DMS 273 (cell line): ENCODE data around the gene SEC14L5.

ENCODE experiments used
- DNase-seq: peaks from one replicate; lab custom pipeline; 2025; ENCODE audit not compliant: unreplicated experiment; lab: John Stamatoyannopoulos, UW

SEC14L5 gene

DNA sequence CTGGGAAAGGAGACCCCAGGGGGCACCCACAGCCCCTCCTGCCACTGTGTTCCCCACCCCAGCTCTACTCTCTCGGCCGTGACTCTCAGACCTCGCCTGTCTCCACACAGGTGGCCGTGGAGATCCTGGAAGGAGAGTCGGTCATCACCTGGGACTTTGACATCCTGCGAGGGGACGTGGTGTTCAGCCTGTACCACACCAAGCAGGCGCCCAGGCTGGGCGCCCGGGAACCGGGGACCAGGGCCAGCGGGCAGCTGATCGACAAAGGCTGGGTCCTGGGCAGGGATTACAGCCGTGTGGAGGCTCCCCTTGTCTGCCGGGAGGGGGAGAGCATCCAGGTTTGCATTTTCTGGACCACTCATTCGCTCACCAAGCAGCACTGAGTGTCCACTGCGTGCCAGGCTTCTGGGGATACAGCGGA is 50.2 kb downstream of the SEC14L5 start:
- DNase-seq: no peak

DNA sequence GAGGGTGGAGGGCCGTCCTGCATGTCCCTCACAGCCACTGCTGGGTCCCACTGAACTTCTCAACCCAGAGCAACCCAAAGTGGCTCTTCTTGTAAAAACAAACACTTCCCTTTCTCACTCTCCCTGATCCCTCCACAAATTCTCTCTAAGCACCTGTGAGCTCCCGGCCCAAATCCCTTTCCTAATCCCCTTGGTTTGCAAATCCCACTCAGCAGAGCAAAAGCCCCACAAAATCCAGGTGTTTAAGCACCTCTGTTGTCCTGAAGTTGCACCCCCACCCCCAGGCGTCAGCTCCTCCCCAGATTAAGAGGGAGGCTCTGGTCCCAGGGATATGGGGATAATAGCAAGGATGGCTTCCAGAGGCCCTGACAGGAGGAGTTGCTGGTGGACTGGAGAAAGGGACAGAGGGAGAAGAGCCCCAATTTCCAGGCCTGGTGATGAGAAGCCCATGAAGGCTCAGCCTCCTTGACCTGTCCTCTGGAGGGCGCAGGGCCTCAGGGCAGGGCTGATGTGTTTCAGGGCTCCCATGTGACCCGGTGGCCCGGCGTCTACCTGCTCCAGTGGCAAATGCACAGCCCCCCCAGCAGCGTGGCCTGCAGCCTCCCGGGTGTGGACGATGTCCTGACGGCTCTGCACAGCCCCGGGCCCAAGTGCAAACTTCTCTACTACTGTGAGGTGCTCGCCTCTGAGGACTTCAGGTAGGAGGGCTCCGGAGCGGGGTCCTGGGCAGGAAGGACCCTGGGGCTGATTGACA is 52.6 kb downstream of the SEC14L5 start:
- DNase-seq: no peak

DNA sequence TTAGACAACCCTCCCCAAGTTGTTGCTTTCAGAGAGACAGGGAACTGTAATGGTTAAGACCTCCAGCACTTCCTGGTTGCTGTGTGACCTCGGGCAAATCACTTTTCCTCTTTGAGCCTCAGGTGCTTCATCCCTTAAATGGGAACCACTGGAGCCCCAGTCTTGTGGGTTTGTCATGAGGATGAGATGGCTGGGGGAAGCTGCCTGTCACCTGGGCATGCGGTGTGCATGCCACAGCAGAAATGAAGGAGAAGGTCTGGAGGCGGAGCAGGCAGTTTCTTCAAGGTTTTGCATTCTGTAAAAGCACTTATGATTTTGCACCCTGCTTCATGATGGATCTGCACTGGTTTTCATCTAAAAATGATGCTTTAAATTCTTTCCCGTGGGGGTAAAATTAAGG is 53.5 kb downstream of the SEC14L5 start:
- no peak for DNase-seq

DNA sequence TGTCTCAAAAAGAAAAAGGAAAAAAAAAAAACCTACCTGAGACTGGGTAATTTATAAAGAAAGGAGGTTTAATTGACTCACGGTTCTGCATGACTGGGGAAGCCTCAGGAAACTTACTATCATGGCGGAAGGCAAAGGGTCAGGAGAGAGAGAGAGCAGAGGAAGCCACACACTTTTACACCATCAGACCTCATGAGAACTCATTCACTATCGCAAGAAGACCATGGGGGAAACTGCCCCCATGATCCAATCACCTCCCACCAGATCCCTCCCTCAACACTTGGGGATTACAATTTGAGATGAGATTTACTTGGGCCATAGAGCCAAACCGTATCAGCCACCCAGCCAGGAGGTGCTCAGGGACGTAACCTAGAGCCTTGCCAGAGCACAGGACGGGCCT is 54.8 kb downstream of the SEC14L5 start:
- DNase-seq: no peak

DNA sequence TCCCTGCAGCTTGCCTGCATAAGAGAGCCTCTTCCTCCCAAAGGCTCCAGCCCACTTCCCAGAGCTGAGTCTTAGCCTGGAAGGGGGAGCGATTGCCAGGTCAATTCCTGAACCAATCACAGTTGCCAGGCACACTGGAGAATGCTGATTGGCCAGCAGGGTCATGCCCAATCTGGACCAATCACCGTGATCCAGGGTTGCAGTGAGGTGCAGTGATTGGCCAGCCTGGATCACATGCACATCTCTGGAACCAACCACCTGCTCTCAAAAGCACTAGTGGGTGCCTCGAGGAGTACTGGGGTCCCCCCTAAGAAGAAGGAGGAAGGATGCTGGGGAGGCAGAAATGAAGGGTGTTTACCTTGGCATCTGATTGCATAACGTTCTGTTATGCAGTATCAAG is 57.2 kb downstream of the SEC14L5 start:
- DNase-seq: peak; percentile 23

DNA sequence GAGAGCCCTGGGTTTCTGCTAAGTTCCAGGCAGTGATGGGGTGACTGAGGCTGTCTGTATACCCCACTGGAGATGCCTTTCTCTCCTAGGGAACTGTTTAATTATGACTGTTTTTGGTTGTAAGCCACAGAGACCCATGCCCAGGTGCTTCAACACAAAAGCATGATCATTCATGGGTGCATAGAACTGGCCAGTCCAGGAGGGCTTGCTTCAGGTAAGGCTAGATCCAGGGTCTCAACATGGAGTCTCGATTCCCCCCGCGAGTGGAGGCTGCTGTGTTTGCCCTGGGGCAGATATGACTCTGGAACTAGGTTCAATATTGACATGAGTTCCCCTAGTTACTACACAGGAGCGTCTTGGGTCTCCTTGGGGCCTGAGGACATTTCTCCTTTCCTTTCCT is 57.8 kb downstream of the SEC14L5 start:
- no peak for DNase-seq

DNA sequence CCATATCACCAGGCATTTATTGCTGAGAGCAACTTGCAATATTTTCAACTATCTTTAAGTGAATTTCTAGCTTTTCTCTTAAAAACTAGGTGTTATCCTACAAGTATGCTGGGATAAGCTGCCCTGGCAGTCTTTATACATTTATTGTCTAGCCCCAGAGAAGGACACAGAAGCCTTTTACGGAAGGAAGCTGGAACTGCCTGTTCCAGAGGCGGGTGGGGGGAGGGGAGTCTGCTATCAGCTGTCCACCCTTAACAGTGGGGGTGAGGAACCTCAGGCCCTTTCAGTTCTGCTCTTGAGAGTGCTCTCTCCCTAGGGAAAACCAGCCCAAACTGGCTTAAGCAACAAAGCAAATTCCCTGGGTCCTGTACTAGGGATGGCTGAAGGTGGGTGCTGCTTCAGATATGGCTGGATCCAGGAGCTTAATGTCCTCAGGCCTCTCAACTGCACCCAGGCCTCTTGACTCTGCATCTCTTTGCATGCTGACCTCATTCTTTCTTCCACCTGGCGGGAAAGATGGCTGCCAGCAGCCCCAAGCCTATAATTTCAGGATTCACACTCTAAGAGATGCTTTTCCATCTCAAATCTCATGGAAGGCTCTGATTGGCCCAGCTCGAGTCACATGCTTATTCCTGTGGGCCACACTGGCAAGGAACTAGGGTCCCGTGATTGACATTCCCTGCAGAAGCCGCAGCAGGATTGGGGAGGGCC is 59.0 kb downstream of the SEC14L5 start:
- DNase-seq: no peak

DNA sequence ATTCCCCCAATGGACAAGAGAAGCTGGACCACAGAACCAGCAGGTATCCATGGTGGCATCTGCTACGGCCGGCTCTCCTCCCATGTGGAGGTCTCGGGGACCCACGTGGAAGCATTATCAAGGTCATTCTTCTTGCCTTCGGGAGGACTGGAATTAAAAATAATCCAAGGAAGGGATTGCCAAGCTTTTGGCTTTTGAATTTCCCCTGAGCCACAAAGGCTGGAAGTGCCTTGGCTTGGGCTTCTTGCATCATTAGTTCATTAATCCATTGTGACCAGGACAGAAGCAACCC is 59.5 kb downstream of the SEC14L5 start:
- no peak for DNase-seq

DNA sequence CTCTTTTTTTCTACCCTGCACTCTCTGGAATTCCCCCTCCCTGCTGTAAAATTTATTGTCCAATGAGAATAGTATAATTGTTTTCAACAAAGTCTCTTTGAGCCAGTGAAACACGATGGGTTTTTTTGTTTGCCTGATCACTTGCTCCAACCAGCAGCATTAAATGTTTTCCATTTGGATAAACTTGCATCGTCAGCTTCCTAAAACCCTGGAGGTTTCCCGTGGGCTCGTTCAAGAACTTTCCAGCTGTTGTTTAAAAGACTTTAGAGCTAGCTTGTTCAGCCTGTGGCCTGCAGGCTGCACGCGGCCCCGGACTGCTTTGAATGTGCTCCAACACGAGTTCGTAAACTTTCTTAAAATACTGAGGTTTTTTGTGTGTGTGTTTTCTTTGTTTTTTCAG is 60.7 kb downstream of the SEC14L5 start:
- no peak for DNase-seq

DNA sequence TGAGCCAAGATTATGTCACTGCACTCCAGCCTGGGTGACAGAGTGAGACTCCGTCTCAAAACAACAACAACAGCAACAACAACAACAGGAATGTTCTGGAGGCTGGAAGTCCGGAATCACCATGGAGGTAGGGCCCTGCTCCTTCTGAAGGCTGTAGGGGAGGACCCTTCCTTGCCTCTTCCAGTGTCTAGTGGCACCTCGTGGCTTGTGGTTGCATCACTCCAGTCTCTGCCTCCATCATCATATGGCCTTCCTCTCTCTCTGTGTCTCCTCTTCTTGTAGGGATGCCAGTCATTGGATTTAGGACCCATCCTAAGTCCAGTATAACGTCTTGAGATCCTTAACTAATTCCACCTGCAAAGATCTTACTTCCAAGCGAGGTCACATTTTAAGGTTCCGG is 61.6 kb downstream of the SEC14L5 start:
- no peak for DNase-seq

DNA sequence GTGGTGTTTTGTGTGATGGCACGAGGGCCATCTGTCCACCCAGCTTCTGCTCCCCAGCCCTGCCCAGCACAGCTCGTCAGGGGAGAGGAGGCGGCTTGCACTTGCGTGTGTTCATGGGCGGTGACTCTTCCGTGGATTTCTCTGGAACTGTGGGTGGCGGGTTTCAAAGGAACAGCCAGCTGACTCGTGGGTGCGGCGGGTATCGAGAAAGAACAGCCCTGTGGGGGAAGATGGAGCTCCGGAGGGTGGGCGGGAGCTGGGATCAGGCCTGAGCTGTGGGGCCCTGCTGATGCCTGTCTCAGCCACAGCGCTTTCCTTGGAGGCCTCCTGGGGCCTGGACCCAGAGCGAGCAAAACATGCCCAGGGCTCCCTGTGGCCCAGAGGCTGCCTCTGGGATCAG is 62.4 kb downstream of the SEC14L5 start:
- DNase-seq: no peak

DNA sequence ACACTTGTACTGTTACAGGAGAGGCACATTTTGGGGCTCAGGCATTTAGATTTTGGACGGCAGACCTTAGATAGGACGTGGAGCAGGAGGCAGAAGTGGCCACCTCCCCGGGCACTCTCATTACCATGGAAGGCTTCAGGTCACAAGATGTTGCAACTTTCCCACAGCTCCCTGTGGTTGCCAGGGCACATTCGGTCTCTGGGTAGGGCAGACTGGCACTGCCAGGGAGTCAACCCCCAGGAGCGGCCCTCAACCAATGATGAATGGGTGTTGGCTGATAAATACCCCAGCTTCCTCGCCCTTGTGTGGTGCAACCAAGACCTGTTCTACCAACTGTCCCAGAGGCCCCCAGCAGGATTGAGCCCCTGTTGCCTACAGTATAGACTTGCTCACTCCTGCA is 64.4 kb downstream of the SEC14L5 start:
- no peak for DNase-seq

DNA sequence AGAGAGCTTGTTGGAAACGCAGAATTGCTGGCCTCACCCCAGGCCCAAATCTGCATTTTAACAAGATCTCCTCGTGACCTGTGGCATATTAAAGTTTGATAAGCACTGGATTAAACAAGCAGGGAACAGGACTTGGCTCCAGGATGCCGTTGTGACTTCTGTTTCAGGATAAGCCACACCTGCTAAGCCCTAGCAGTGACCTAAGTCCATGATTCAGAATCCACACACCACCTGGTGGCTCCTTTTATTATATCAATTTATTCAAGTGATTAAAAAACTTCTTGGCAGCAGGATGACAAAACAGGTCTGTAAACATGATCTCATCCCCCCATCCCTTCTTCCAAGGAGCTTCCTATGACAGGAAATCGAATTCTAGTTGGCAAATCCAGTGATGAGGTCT is 66.5 kb downstream of the SEC14L5 start:
- DNase-seq: peak; percentile 90

DNA sequence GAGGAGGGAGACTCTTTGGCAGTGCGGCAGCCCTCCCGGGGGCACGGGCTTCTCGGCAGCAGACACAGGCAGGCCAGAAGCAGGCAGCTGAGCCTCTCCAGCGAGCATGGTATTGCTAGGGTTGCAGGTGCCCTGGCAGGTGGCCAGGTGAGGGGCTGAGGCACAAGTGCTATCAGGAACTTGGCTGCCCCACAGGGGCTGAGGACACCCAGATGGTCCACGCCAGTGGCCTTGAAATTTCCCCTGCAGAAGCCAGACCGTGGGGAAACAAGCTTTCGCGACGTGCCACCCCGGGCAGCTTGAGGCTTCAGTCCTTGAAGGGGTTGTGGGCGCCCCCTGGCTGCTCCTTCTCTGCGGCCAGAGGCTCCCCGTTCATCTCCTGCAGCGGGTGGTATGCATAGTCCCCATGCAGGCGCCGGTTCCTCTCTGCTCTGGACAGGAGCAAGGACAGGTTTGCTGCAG is 67.1 kb downstream of the SEC14L5 start:
- DNase-seq: peak; percentile 85

DNA sequence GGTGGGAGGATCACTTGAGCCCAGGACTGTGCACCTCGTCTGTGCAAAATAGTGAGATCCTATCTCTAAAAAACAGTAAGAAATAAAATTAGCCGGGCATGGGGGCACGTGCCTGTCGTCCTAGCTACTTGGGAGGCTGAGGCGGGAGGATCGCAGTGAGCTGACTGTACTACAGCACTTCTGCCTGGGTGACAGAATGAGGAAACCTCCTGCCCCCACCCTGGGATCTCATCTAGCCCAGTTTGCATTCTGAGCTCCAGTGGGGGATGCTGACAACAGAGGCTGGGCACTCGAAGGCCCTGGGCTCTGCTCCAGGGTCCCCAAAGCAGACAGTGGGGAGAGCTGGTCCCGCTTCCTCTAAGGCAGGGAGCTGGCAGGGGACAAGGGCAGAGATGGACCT is 68.5 kb downstream of the SEC14L5 start:
- DNase-seq: no peak

DNA sequence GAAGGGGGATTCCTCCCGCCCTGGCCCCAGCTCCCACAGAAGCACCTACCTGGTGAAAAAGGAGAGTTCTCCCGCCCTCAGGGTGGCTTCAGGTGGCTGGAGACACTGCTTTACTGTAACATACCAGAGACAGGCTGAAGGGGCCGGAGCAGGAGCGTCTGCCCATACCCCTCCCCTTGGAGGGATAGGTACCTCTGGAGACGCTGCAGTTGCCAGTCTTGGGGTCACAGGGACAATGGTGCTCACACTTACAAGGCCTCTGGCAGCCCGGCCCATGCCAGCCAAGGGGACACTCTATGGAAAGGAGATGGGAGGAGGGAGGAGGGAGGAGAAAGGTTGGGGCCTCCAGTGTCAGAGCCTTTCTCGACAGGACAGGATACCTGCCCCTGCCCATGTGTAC is 69.0 kb downstream of the SEC14L5 start:
- DNase-seq: no peak

DNA sequence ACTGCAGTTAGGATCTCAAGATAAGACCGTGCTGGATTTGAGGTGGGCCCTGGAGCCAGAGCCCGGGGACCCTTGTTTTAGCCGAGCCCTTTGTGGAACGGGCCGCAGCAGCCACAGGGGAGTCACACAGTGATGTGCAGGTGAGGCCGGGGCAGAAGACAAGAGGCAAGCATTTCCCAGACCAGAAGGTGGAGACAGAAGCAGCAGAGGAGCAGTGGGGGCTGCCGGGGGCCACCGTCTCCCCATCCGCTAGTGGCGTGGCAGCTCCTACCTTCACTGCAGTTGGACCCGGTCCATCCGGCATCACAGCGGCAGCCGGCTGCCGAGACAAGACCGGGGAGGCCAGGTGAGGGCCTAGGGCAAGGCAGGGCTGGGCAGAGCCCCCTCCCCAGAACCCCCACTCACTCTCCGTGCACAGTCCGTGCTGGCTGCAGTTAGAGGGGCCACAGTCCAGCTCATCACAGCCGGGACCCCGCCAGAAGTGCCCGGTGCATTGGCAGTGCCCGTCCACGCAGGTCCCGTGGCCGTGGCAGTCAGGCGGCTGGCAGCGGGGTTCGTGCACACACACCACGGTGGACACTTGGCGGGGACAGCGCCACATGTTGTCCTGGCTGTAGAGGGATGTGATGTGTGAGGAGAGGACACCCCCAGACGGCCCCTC is 69.6 kb downstream of the SEC14L5 start:
- DNase-seq: no peak

DNA sequence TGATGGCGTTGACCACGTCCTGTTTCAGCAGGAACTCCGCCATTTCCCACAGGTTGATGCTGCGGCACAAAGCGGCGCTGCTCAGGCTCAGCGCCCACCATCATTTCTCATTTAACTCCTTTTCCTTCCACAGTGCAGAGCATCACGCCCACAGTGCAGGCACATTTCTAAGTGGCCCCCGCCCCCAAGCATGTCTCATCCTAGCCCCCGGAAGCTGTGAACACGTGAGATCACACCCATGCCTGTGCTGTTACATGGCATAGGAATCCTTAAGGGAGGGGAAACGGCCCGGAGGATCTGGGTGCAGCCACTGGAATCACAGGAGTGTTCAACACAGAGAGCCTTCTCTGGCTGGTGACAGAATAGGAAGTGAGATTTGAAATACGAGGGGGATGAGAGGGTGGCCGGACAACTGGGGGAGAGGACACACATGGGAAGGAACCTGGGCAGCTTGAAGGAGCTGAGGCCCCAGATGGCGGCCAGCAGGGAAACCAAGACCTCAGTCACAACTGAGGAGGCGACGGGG is 70.9 kb downstream of the SEC14L5 start:
- DNase-seq: no peak

DNA sequence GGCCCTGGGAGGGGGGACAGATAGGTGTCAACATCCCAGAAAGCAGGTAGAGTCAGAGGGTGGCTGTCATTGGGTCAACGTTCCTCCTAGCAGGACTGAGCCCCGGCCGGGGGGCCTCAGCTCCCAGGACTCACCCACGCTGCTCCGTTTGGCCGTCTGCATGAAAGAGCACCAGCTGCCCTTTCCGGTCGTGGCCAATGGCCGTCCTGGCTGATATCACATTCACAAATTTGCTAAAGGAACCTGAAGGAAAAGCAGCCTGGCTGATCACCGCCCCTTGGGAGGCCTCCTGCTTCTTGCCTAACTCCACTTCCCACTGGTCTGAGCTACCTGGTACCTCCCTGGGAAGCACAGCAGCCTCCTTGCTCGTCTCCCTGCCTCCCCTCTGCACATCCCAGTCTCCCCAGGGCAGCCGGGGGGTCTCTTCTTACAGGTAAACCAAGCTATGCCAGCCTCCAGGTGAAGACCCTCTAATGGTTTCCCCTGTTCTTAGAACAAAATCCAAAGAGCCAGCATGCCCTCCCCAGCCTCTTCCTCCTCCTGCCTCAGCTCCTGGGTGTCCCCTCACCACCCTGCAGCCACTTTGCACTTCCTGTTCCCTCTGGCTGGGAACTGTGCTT is 72.2 kb downstream of the SEC14L5 start:
- no peak for DNase-seq

DNA sequence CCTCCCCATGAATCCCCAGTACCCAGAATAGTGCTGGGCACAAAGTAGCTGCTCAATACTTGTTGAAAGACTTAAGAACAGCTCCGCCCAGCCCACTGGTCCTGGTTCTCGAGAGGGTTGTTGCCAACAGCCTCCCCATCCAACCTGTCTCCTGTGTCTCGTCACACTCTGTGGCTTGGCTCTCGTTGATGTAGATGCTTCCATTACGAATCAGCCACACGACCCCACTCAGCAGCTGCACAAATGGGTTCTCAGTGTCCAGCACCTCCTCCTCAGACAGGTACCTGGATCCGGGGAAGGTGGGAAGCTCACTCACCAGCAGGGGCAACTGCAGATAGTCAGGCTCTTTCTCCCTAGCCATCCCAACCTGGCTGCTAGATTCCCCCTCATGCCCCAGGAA is 73.5 kb downstream of the SEC14L5 start:
- DNase-seq: no peak

DNA sequence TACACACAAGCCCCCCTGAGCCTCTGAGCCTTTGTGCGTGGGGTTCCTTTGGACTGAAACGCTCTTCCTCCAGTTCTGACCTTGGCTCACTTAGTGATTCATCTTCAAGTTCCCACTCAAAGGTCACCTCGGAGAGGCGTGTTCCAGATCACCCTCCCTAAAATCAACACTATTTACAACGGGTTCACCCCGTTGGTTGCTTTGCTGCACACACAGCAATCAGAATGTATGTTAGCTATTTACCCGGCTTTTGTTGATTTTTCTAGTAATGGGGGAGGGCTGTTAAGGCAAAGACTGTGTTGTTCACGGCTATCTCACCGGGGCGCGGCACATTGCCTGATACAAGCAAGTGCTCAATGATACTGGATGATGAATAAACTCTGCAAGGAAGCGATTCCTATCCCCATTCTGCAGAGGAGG is 74.6 kb downstream of the SEC14L5 start:
- no peak for DNase-seq
